Omental fat pad (tissue), 4 donors: ENCODE measurements around the gene OR8G1. TPM values are rescaled to one million over a fixed set of nuclear protein-coding genes. Genes with fewer than 3 reads are reported as not detected.

Source experiments
- ATAC-seq: fragments of 150-250 bp; one replicate; pipeline ENCODE4 v1.9.1; 2016; ENCODE audit warnings: mild to moderate bottlenecking, moderate library complexity; ENCODE audit not compliant: low FRiP score
- DNase-seq: peaks from one replicate; pipeline ENCODE4 v3.0.0-alpha.2; 2019; ENCODE audit warnings: low spot score
- CTCF ChIP-seq, 3 donors: fragments of 450-650 bp; IDR thresholded peaks; one replicate each; pipeline ENCODE4 v1.5.1; 2016 to 2017; ENCODE audit warnings: antibody characterized with exemption in 3 of 3, mild to moderate bottlenecking in 3 of 3, moderate library complexity in 2 of 3
- total RNA-seq, 4 donors: library from RNA; depleted of rRNA; stranded (reverse); fragments of >200 nt; gene quantifications; one replicate each; pipeline ENCODE4 v1.1.0, GENCODE V29; 2016

OR8G1 gene
- total RNA-seq, 4 donors from 2014 or later, result not detected

- DNase-seq (no peak), ATAC-seq (no peak)
- no peak for TF ChIP-seq CTCF (IDR thresholded peaks at IDR 0.05)
These were observed 37.4 kb downstream of the OR8G1 start for GRCh38 chr11:124278261-124278660.

GRCh38 chr11:124285610-124286344 is 44.9 kb downstream of the OR8G1 start:
- TF ChIP-seq CTCF (IDR thresholded peaks at IDR 0.05), result no peak
- no peak for ATAC-seq
- DNase-seq, result no peak

- no peak for DNase-seq
- no peak for ATAC-seq
- no peak for TF ChIP-seq CTCF (IDR thresholded peaks at IDR 0.05)
These were observed 53.8 kb downstream of the OR8G1 start for GRCh38 chr11:124294687-124295086.

- DNase-seq (no peak), ATAC-seq (no peak)
- TF ChIP-seq CTCF (IDR thresholded peaks at IDR 0.05), result no peak
These were observed 55.1 kb downstream of the OR8G1 start for GRCh38 chr11:124296016-124296415.

- no peak for ATAC-seq
- no peak for TF ChIP-seq CTCF (IDR thresholded peaks at IDR 0.05)
- no peak for DNase-seq
These were observed 57.0 kb downstream of the OR8G1 start for GRCh38 chr11:124297921-124298320.

GRCh38 chr11:124301548-124301947 is 60.7 kb downstream of the OR8G1 start:
- DNase-seq (no peak), ATAC-seq (no peak)
- TF ChIP-seq CTCF (IDR thresholded peaks at IDR 0.05), result no peak
